ENCODE results near the gene SLC34A3.

DNA sequence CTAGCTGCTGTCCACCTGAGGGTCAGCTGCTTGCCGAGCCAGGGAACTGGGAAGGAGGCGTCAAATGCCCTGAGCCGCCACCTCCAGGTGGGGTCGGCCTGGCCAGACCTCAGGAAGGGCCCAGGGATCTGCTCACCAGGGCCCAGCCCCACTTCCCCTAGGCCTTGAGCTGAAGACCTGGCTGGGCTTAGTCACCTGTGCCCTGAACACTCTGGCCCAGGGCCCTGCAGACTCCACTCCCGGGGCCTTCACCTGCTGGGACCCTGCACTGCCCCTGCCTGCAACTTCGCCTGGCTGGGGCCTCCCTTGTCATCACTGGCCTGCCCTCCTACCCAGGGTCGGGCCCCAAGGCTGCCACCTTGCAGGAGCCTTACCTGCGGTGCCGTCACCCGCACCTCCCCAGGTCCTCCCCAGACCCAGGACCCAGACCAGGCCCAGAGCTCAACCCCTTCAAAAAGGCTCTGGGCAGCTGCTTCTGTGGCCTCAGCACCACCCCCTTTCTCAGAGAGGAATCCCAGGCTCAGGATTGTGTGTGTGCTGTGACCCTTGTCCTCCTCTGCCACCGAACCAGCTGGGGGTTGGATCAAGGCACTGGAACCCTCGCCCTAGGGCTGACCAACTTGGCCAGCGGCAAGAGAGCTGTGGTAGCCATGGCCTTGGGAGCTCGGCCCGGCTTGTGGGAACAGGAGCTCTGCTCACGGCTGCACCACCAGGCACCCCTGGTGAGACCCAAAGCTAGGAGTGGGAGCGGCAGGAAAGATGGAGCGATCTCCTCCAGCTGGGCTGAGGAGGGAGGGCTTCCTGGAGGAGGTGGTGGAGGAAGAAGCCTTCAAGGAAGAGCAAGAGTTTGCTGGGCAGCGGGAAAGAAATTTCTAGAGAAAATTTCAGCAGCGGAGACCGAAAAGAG, 23.3 kb downstream of the SLC34A3 start:
- TF ChIP-seq, protein P1, sequence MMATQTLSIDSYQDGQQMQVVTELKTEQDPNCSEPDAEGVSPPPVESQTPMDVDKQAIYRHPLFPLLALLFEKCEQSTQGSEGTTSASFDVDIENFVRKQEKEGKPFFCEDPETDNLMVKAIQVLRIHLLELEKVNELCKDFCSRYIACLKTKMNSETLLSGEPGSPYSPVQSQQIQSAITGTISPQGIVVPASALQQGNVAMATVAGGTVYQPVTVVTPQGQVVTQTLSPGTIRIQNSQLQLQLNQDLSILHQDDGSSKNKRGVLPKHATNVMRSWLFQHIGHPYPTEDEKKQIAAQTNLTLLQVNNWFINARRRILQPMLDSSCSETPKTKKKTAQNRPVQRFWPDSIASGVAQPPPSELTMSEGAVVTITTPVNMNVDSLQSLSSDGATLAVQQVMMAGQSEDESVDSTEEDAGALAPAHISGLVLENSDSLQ (IDR thresholded peaks at IDR 0.05), result no peak
- TF ChIP-seq ZNF384 (IDR thresholded peaks at IDR 0.05) (no peak), NFRKB (IDR thresholded peaks at IDR 0.05) (no peak), SP1 (IDR thresholded peaks at IDR 0.05) (no peak), ARNT (IDR thresholded peaks at IDR 0.05) (no peak), FOXA1 (IDR thresholded peaks at IDR 0.05) (no peak)
